IPS-18c (cell line): ENCODE data around the gene PCDHGA1.

Experiments
- H3K4me3 ChIP-seq: 2 replicates; pipeline ENCODE4 v1.7.0; 2013; ENCODE audit warnings: low read depth, mild to moderate bottlenecking, low read length, moderate library complexity; ENCODE audit not compliant: insufficient read depth
- H3K9me3 ChIP-seq: one replicate; pipeline ENCODE4 v1.6.1; 2013; ENCODE audit warnings: mild to moderate bottlenecking, low read length, moderate library complexity; ENCODE audit not compliant: control insufficient read depth, insufficient read depth

The PCDHGA1 gene

GRCh38 chr5:141465351-141465750 is 135.0 kb downstream of the PCDHGA1 start:
- Histone ChIP-seq H3K9me3 (no peaks in the 10 kb centered on the region), H3K4me3 (no peak overlapping the region)

- Histone ChIP-seq H3K4me3 (peak within 1 kb of the TSS; percentile 65), H3K9me3 (peaks cover 2% of the 10 kb centered on the region)
These were observed 145.4 kb downstream of the PCDHGA1 start, which contains the start of gene PCDHGC3 for GRCh38 chr5:141475625-141476131. TSS of gene PCDHGC3 (plus strand) at chr5:141475966. CDS start at chr5:141476117, 151 bp downstream.

- Histone ChIP-seq H3K9me3 (no peaks in the 10 kb centered on the region), H3K4me3 (peak overlapping the region; percentile 65)
These were observed 146.0 kb downstream of the PCDHGA1 start for GRCh38 chr5:141476132-141476911.

GRCh38 chr5:141477044-141477575 is 146.8 kb downstream of the PCDHGA1 start:
- Histone ChIP-seq H3K4me3 (0 out of 2 replicates have a peak overlapping the region, but pooled peaks have one; percentile 65), H3K9me3 (no peaks in the 10 kb centered on the region)

- Histone ChIP-seq H3K4me3 (no peak overlapping the region), H3K9me3 (no peaks in the 10 kb centered on the region)
These were observed 147.5 kb downstream of the PCDHGA1 start for GRCh38 chr5:141477815-141478214.

GRCh38 chr5:141478321-141478945 is 148.1 kb downstream of the PCDHGA1 start:
- no peak overlapping the region for H3K4me3 ChIP-seq
- H3K9me3 ChIP-seq, result no peaks in the 10 kb centered on the region

- no peaks in the 10 kb centered on the region for H3K9me3 ChIP-seq
- no peak overlapping the region for H3K4me3 ChIP-seq
These were observed 149.5 kb downstream of the PCDHGA1 start for GRCh38 chr5:141479776-141480175.

GRCh38 chr5:141483902-141484301 is 153.6 kb downstream of the PCDHGA1 start:
- no peaks in the 10 kb centered on the region for H3K9me3 ChIP-seq
- peak overlapping the region; percentile 32; the same call in 1 of the 2 replicates for H3K4me3 ChIP-seq

- Histone ChIP-seq H3K9me3 (peaks cover 2% of the 10 kb centered on the region), H3K4me3 (peak overlapping the region; percentile 32)
These were observed 154.0 kb downstream of the PCDHGA1 start for GRCh38 chr5:141484310-141484640.

GRCh38 chr5:141484641-141485311 is 154.5 kb downstream of the PCDHGA1 start, which contains the start of gene PCDHGC4:
TSS of gene PCDHGC4 (plus strand) at chr5:141485030. CDS start at chr5:141485174, 144 bp downstream.
- H3K4me3 ChIP-seq, result peak within 1 kb of the TSS; percentile 32
- H3K9me3 ChIP-seq, result peaks cover 2% of the 10 kb centered on the region

GRCh38 chr5:141485321-141486055 is 155.2 kb downstream of the PCDHGA1 start:
- peaks cover 2% of the 10 kb centered on the region for H3K9me3 ChIP-seq
- H3K4me3 ChIP-seq, result peak overlapping the region; percentile 32

- H3K4me3 ChIP-seq, result peak overlapping the region; percentile 32; the same call in 1 of the 2 replicates
- peaks cover 4% of the 10 kb centered on the region for H3K9me3 ChIP-seq
These were observed 155.8 kb downstream of the PCDHGA1 start for GRCh38 chr5:141486091-141486490.

- H3K4me3 ChIP-seq, result no peak overlapping the region
- peaks cover 5% of the 10 kb centered on the region for H3K9me3 ChIP-seq
These were observed 156.8 kb downstream of the PCDHGA1 start for GRCh38 chr5:141487131-141487530.

GRCh38 chr5:141488591-141489561 is 158.6 kb downstream of the PCDHGA1 start, which contains the start of gene PCDHGC5:
TSS of gene PCDHGC5 (plus strand) at chr5:141489081. CDS start at chr5:141489241, 160 bp downstream.
- H3K9me3 ChIP-seq, result peaks cover 7% of the 10 kb centered on the region
- H3K4me3 ChIP-seq, result no peak within 1 kb of the TSS

GRCh38 chr5:141489841-141490240 is 159.5 kb downstream of the PCDHGA1 start:
- H3K9me3 ChIP-seq, result peaks cover 7% of the 10 kb centered on the region
- no peak overlapping the region for H3K4me3 ChIP-seq

- peaks cover 7% of the 10 kb centered on the region for H3K9me3 ChIP-seq
- H3K4me3 ChIP-seq, result no peak overlapping the region
These were observed 160.0 kb downstream of the PCDHGA1 start for GRCh38 chr5:141490271-141490670.
